Endothelial cell of umbilical vein (primary cell): Measurements from ENCODE around the gene ACADVL. TPM values are rescaled to one million over a fixed set of nuclear protein-coding genes. Genes with fewer than 3 reads are reported as not detected.

Source experiments
- BruUV-seq: library from RNA; stranded (reverse); fragments of 400-500 nt; replicated peaks from 2 replicates; lab custom pipeline; 2021; lab: Mats Ljungman, UMichigan
- CTCF ChIA-PET: fragments of 300-600, 350-600 bp; sonication (Branson Sonifier 250); formaldehyde crosslinking; loops from one replicate; lab custom pipeline; 2021; ENCODE audit warnings: antibody characterized with exemption, inconsistent platforms; lab: Charles Lee
- POLR2A ChIA-PET: fragments of 300-600, 350-600 bp; sonication (Branson Sonifier 250); formaldehyde crosslinking; loops from one replicate; lab custom pipeline; 2021; ENCODE audit warnings: antibody characterized with exemption, inconsistent platforms; lab: Charles Lee
- DNase-seq: peaks from one replicate; pipeline ENCODE4 v3.0.0-alpha.2; 2011; ENCODE audit warnings: low read depth, low spot score
- FAIRE-seq: peaks from 2 replicates; lab custom pipeline; 2011; peaks lifted over from hg19 to GRCh38; lab: Jason Lieb, UNC
- H2AFZ ChIP-seq: 2 replicates; pipeline ENCODE4 v1.6.0; 2012; ENCODE audit warnings: low read depth, low read length, control low read depth, inconsistent platforms
- H3K27ac ChIP-seq: 2 replicates; pipeline ENCODE4 v1.5.1; 2011; ENCODE audit warnings: low read depth, mild to moderate bottlenecking, control low read depth, low read length, moderate library complexity; ENCODE audit not compliant: insufficient read depth
- H3K27me3 ChIP-seq, 2 experiments: 2 replicates each; pipeline versions ENCODE4 v1.6.0 to v1.6.1; 2011; ENCODE audit warnings: low read length in 2 of 2, mixed read lengths in 1 of 2; ENCODE audit not compliant: control insufficient read depth in 2 of 2, insufficient read depth in 2 of 2
- H3K36me3 ChIP-seq, 2 experiments: 2 replicates in 1 of 2; 3 replicates in 1 of 2; pipeline ENCODE4 v1.5.1; 2011; ENCODE audit warnings: low read length in 2 of 2, mild to moderate bottlenecking in 1 of 2, moderate library complexity in 1 of 2; ENCODE audit not compliant: control insufficient read depth in 2 of 2, insufficient read depth in 2 of 2; ENCODE audit errors: extremely low read depth in 1 of 2
- H3K4me1 ChIP-seq: 3 replicates; pipeline ENCODE4 v1.5.1; 2011; ENCODE audit warnings: mild to moderate bottlenecking, low read length; ENCODE audit not compliant: control insufficient read depth, insufficient read depth; ENCODE audit errors: extremely low read depth
- H3K4me2 ChIP-seq: 2 replicates; pipeline ENCODE4 v1.6.1; 2011; ENCODE audit warnings: low read length, control low read depth, mixed read lengths; ENCODE audit not compliant: insufficient read depth
- H3K4me3 ChIP-seq, 3 experiments: fragments of 200-600 bp in 1 of 3; sonication (generic), shearing (Covaris generic) in 1 of 3; replicated peaks in 1 of 3; 2 replicates each; pipeline ENCODE4 v1.5.1; 2011 to 2016; ENCODE audit warnings: control low read depth in 3 of 3, low read length in 3 of 3, mild to moderate bottlenecking in 2 of 3, inconsistent platforms in 1 of 3, low read depth in 1 of 3, moderate library complexity in 1 of 3; ENCODE audit not compliant: insufficient read depth in 1 of 3
- H3K79me2 ChIP-seq: 2 replicates; pipeline ENCODE4 v1.6.0; 2012; ENCODE audit warnings: low read length, inconsistent platforms; ENCODE audit not compliant: control insufficient read depth, insufficient read depth
- H3K9ac ChIP-seq: replicated peaks from 2 replicates; pipeline ENCODE3; 2011; ENCODE audit warnings: low read length, control low read depth; ENCODE audit not compliant: insufficient read depth; ENCODE audit errors: extremely low read depth
- H3K9me1 ChIP-seq: replicated peaks from 3 replicates; pipeline ENCODE4 v1.6.0; 2011; ENCODE audit warnings: mild to moderate bottlenecking, low read length; ENCODE audit not compliant: control insufficient read depth, insufficient read depth; ENCODE audit errors: extremely low read depth
- H3K9me3 ChIP-seq: replicated peaks from 2 replicates; pipeline ENCODE4 v1.5.1; 2012; ENCODE audit warnings: low read length, inconsistent platforms; ENCODE audit not compliant: control insufficient read depth, insufficient read depth
- H4K20me1 ChIP-seq: replicated peaks from 2 replicates; pipeline ENCODE3; 2011; ENCODE audit warnings: mild to moderate bottlenecking, low read length; ENCODE audit not compliant: control insufficient read depth, insufficient read depth; ENCODE audit errors: extremely low read depth
- CTCF ChIP-seq, 2 donors: IDR thresholded peaks; 1 replicate in 1 of 2; 2 replicates in 1 of 2; pipeline ENCODE4 v1.5.1; 2011; ENCODE audit warnings: low read length in 2 of 2, mild to moderate bottlenecking in 2 of 2, moderate library complexity in 2 of 2, control low read depth in 1 of 2, inconsistent platforms in 1 of 2, low read depth in 1 of 2; ENCODE audit not compliant: insufficient read depth in 1 of 2; ENCODE audit errors: extremely low read depth in 1 of 2
- EZH2 ChIP-seq: IDR thresholded peaks from 2 replicates; pipeline ENCODE4 v1.6.1; 2012; ENCODE audit warnings: borderline replicate concordance, low read depth, mild to moderate bottlenecking, moderate library complexity, low read length, inconsistent platforms; ENCODE audit not compliant: severe bottlenecking
- GATA2 ChIP-seq: IDR thresholded peaks from 2 replicates; pipeline ENCODE4 v1.7.0; 2011; ENCODE audit warnings: low read depth, mild to moderate bottlenecking, moderate library complexity, mixed read lengths, low read length; ENCODE audit not compliant: insufficient read length, insufficient read depth
- MYC ChIP-seq: IDR thresholded peaks from one replicate; pipeline ENCODE4 v1.6.1; 2011; ENCODE audit warnings: mild to moderate bottlenecking, low read depth, low read length
- POLR2AphosphoS5 ChIP-seq: IDR thresholded peaks from 2 replicates; pipeline ENCODE4 v1.6.1; 2012; ENCODE audit warnings: low read depth, mild to moderate bottlenecking, control low read depth, low read length, moderate library complexity; ENCODE audit not compliant: insufficient read depth
- dilution Hi-C: fragments of 300-500 bp; cut with MboI; formaldehyde crosslinking; loops from one replicate; pipeline ENCODE4 v1.15.0; 2019; ENCODE audit warnings: low sequenced_read_pairs; ENCODE audit not compliant: extremely low pct_ligation_motif_present
- intact Hi-C: fragments of 100-400 bp; cut with micrococcal nuclease; formaldehyde crosslinking; loops from one replicate; pipeline ENCODE4 v1.10.0; 2022
- polyA plus RNA-seq, 4 experiments: library from polyadenylated mRNA; depleted of rRNA in 3 of 4; stranded (reverse) in 3 of 4; unstranded in 1 of 4; fragments of >200 nt; gene quantifications; 2 replicates each; pipeline versions ENCODE4 v1.2.1 to v1.2.3, GENCODE V29; 2011 to 2012; ENCODE audit warnings: missing spikeins in 1 of 4
- total RNA-seq: library from RNA; stranded (reverse); gene quantifications from 2 replicates; pipeline ENCODE4 v1.2.3, GENCODE V29; 2021
- TF ChIP-seq, protein P1 (sequence below): IDR thresholded peaks from 2 replicates; pipeline ENCODE4 v1.6.1; 2011; ENCODE audit not compliant: insufficient read depth, insufficient read length

Gene ACADVL
- total and polyA plus RNA-seq, 2 donors (not counting 3 experiments of a cell fraction or from before 2014, with no cell fraction given) = 308 to 376 TPM

DNA sequence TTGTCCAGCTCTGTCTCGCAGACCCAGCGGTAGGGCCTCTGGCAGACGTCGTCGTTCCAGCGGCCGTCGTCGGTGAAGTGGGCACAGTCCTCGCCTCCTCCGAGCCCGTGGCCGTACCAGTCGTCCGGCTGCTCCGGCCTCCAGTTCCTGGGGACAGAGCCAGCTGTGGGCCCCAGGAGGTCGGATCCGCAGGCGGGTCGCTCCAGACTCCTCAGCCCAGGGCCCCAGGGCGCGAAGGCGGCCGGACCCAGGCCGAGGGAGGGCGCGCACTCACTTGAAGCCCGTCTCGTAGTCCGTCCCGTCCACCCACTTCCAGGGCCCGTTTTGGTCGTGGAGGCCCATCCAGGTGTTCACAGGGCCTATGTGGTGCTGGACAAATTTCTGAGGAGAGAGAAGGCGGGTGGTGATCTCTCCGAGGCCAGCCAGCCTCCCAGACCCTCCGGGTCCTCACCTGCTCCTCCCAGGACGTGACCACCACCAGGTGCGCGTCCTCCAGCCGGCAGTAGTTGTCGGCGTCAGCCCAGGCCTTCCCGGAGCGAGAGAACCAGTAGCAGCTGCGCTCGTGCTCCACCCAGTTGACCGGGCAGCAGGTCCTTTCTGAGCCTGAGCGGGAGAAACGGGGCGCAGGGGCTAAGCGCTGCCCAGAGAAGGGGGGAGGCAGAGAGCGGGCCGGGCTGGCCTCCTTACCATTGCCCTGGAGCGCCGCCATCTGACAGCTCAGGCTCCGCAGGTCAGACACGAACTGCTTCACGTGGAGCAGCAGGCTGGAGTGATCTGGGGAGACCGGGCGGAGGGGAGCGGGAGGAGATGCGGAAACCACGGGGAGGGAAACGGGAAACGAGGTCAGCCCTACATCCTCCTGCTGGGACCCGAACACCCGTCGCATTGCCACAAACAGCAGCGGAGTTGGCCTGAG lies 45.8 kb upstream of the ACADVL start:
- TF ChIP-seq CTCF (IDR thresholded peaks at IDR 0.05; ENCODE audit: extremely low read depth in 1 of 2, insufficient read depth in 1 of 2, low read depth in 1 of 2, low read length in 2 of 2) = peak; percentile 44 to 56
- no peak for TF ChIP-seq GATA2
- TF ChIP-seq, protein P1, sequence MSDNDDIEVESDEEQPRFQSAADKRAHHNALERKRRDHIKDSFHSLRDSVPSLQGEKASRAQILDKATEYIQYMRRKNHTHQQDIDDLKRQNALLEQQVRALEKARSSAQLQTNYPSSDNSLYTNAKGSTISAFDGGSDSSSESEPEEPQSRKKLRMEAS = peak; percentile 77
- TF ChIP-seq MYC = peak; percentile 68
- TF ChIP-seq EZH2 = no peak
- peak; percentile 67 for TF ChIP-seq POLR2AphosphoS5
- ChIA-PET CTCF (interaction anchor here (0.6 to 1.9 kb wide), 11 partner anchors 9 to 128 kb away, joined by 3 to 27 read pairs (median 5); no protein-coding TSS in a partner anchor), POLR2A (interaction anchor here (1.0 kb wide), 1 partner anchor 41 kb away, joined by 4 read pairs; no protein-coding TSS in a partner anchor)
- Histone ChIP-seq H3K36me3 (no peaks in the 10 kb centered on the region), H3K79me2 (no peaks in the 10 kb centered on the region), H3K9me1 (no peaks in the 10 kb centered on the region), H3K9ac (peak overlapping the region; percentile 5), H3K4me2 (peak overlapping the region; percentile 3), H3K4me3 (peak overlapping the region in 1 of 3 experiments; percentile 15), H3K4me1 (peaks cover 17% of the 10 kb centered on the region), H4K20me1 (no peaks in the 10 kb centered on the region), H2AFZ (peak overlapping the region; percentile 67), H3K9me3 (no peaks in the 10 kb centered on the region), H3K27me3 (no peaks in the 10 kb centered on the region), H3K27ac (no peak overlapping the region)
- BruUV-seq = no TSS peak
- dilution Hi-C loops (no loop called here), intact Hi-C loops (no loop called here)
- DNase-seq (peak; percentile 89), FAIRE-seq (peak; percentile 98)
